DND-41 (cell line): ENCODE measurements around the gene STK36.
"Not testable (repeated sequence)": the region's sequence is repeated elsewhere in the genome, so short reads cannot be mapped to it uniquely, and the experiment has no call there.

Experiments used
- ATAC-seq: fragments of 200-7000 bp; cut with Tn5 transposase; 3 replicates; pipeline ENCODE4 v1.9.1; 2021; ENCODE audit warnings: low read depth; ENCODE audit not compliant: insufficient read depth
- DNase-seq: peaks from one replicate; pipeline ENCODE4 v3.0.0-alpha.2; 2020
- H2AFZ ChIP-seq: 2 replicates; pipeline ENCODE4 v1.6.0; 2012; ENCODE audit warnings: low read depth, low read length
- H3K27ac ChIP-seq: 2 replicates; pipeline ENCODE4 v1.5.1; 2012; ENCODE audit warnings: low read length, inconsistent platforms
- H3K27me3 ChIP-seq: fragments of 200-600 bp; sonication (generic); 2 replicates; pipeline ENCODE4 v1.6.0; 2012; ENCODE audit warnings: low read length, mild to moderate bottlenecking, inconsistent platforms; ENCODE audit not compliant: insufficient read depth, poor library complexity
- H3K36me3 ChIP-seq: 2 replicates; pipeline ENCODE4 v1.5.1; 2012; ENCODE audit warnings: low read length, inconsistent platforms; ENCODE audit not compliant: insufficient read depth
- H3K4me1 ChIP-seq: 2 replicates; pipeline ENCODE4 v1.5.1; 2012; ENCODE audit warnings: mild to moderate bottlenecking, low read length; ENCODE audit not compliant: insufficient read depth
- H3K4me2 ChIP-seq: 2 replicates; pipeline ENCODE4 v1.6.0; 2012; ENCODE audit warnings: mild to moderate bottlenecking, moderate library complexity, low read length, inconsistent platforms; ENCODE audit not compliant: insufficient read depth
- H3K4me3 ChIP-seq, 2 experiments: fragments of 200-600 bp in 1 of 2; shearing (Covaris generic) in 1 of 2; 2 replicates each; pipeline ENCODE4 v1.5.1; 2012 to 2016; ENCODE audit warnings: inconsistent platforms in 2 of 2, low read length in 2 of 2, mild to moderate bottlenecking in 2 of 2, low read depth in 1 of 2, moderate library complexity in 1 of 2
- H3K79me2 ChIP-seq: 2 replicates; pipeline ENCODE4 v1.6.0; 2012; ENCODE audit warnings: low read length, inconsistent platforms; ENCODE audit not compliant: insufficient read depth
- H3K9ac ChIP-seq: 2 replicates; pipeline ENCODE4 v1.6.0; 2012; ENCODE audit warnings: low read depth, mild to moderate bottlenecking, inconsistent platforms, low read length, moderate library complexity
- H3K9me3 ChIP-seq: 2 replicates; pipeline ENCODE4 v1.5.1; 2012; ENCODE audit warnings: low read length, moderate library complexity, mild to moderate bottlenecking, inconsistent platforms; ENCODE audit not compliant: insufficient read depth, severe bottlenecking
- H4K20me1 ChIP-seq: 2 replicates; pipeline ENCODE4 v1.6.0; 2012; ENCODE audit warnings: low read length; ENCODE audit not compliant: insufficient read depth
- CTCF ChIP-seq: IDR thresholded peaks from 2 replicates; pipeline ENCODE4 v1.5.1; 2012; ENCODE audit warnings: borderline replicate concordance, low read length, moderate library complexity, mild to moderate bottlenecking; ENCODE audit not compliant: poor library complexity, severe bottlenecking; ENCODE audit errors: extremely low read depth
- EZH2 ChIP-seq: IDR thresholded peaks from 3 replicates; pipeline ENCODE4 v1.6.1; 2012; ENCODE audit warnings: borderline replicate concordance, low read depth, mild to moderate bottlenecking, moderate library complexity, low read length, inconsistent platforms; ENCODE audit not compliant: severe bottlenecking

Gene STK36

DNA sequence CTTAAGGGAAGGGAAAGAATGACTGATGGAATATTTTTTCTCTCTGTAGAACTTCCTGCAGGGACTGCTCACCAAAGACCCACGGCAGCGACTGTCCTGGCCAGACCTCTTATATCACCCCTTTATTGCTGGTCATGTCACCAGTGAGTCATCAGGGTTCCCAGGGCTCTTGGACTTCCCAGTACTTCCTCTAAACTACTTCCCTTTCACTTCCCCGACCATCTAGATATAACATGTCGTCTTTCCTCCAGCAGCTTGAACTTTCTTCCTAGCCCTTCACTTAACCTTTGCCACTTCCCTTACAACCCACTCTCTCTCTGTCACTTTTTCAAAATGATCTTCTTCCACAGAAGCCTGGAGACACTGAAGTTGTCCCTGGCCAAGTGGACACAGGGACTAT is 7.2 kb downstream of the STK36 start:
- no peak overlapping the region for H3K4me2 ChIP-seq

DNA sequence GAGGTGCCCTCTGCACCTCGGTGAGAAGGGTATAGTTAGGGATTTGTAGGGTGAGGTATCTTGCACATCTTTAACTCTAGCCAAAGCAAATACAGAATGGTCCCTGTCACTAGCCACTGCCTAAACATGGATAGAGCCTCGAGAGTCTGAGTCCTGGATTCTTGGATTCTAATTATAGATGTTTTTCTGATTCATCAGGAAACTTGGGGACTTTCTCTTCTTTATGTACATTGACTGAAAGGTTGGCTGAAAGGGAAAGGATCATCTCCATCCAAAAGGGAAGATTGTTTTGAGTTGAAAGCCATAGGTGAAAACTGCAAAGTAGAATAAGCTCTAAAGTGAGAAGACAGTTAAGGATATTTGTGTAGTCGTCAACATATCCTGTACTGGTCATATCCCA is 8.2 kb downstream of the STK36 start:
- no peak for TF ChIP-seq CTCF
- no peak for TF ChIP-seq EZH2
- no peak for DNase-seq
- Histone ChIP-seq H3K36me3 (no peaks in the 10 kb centered on the region), H3K9ac (no peak overlapping the region), H3K27ac (no peak overlapping the region), H4K20me1 (no peaks in the 10 kb centered on the region), H3K4me2 (no peak overlapping the region), H3K27me3 (no peaks in the 10 kb centered on the region), H2AFZ (no peak overlapping the region), H3K4me1 (no peaks in the 10 kb centered on the region), H3K4me3 (no peak overlapping the region), H3K9me3 (no peaks in the 10 kb centered on the region), H3K79me2 (no peaks in the 10 kb centered on the region)
- ATAC-seq: no peak

More for the DNA sequence above, 7.2 kb downstream of the STK36 start:
- H3K36me3 ChIP-seq: no peaks in the 10 kb centered on the region
- no peak for ATAC-seq
- DNase-seq: no peak
- no peak overlapping the region for H3K4me3 ChIP-seq
- H3K9me3 ChIP-seq: no peaks in the 10 kb centered on the region
- no peaks in the 10 kb centered on the region for H3K79me2 ChIP-seq
- H3K9ac ChIP-seq: no peak overlapping the region
- no peaks in the 10 kb centered on the region for H3K4me1 ChIP-seq
- H3K27ac ChIP-seq: no peak overlapping the region
- H4K20me1 ChIP-seq: no peaks in the 10 kb centered on the region
- H2AFZ ChIP-seq: no peak overlapping the region
- TF ChIP-seq CTCF (no peak), EZH2 (no peak)
- H3K27me3 ChIP-seq: no peaks in the 10 kb centered on the region

DNA sequence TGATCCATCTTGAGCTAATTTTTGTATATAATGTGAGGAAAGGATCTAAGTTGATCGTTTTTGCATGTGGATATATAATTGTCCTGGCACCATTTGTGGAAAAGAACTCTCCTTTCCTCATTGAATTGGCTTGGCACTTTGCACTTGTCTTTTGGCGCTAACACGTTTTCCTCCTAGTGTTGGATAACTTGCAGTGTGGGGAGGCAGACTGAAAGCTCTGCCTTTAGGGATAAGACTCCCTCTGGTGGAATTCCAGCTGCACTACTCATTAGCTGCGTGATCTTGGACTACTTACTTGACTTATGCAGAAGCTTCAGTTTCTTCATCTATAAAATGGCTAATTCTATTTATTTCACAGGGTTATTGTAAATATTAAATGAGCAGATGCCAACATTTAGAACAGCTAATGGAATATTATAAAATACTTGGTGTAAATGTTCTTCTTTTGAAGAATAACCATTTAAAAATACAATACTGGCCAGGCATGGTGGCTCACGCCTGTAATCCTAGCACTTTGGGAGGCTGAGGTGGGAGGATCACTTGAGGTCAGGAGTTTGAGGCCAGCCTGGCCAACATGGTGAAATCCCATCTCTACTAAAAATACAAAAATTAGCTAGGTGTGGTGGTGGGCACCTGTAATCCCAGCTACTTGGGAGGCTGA is 15.6 kb downstream of the STK36 start:
- not testable (repeated sequence) for H3K9ac ChIP-seq, H3K4me2 ChIP-seq, H3K27ac ChIP-seq, H3K27me3 ChIP-seq, H2AFZ ChIP-seq, H4K20me1 ChIP-seq, H3K79me2 ChIP-seq, H3K9me3 ChIP-seq, H3K36me3 ChIP-seq, H3K4me3 ChIP-seq, H3K4me1 ChIP-seq
- DNase-seq: peak; percentile 62
- ATAC-seq: peak; percentile 100
- peak; percentile 80 for TF ChIP-seq CTCF

DNA sequence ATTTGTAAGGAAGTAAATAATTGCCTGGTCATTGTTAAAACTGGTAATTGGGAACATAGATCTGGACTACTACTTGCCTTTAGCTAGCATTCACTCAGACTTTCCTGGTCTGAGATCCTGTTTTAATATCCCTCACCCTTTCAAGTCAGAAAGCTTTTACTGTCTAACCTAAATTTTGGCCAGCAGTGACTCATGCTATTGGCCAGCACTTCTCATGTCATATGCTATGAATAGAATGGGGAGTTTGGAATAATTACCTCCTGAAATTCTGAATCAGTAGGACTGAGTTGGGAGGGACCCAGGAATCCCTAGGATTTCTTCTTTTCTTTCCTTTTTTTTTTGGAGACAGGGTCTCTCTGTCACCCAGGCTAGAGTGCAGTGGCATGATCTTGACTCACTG is 19.3 kb downstream of the STK36 start:
- no peak overlapping the region for H3K4me3 ChIP-seq
- DNase-seq: no peak
- H3K79me2 ChIP-seq: no peaks in the 10 kb centered on the region
- no peak overlapping the region for H2AFZ ChIP-seq
- no peaks in the 10 kb centered on the region for H3K27me3 ChIP-seq
- peaks cover 6% of the 10 kb centered on the region; the same call in 1 of the 2 replicates for H3K36me3 ChIP-seq
- no peak overlapping the region for H3K4me2 ChIP-seq
- TF ChIP-seq CTCF (no peak), EZH2 (no peak)
- H4K20me1 ChIP-seq: no peaks in the 10 kb centered on the region
- no peak for ATAC-seq
- H3K9me3 ChIP-seq: no peaks in the 10 kb centered on the region
- H3K9ac ChIP-seq: no peak overlapping the region
- H3K27ac ChIP-seq: no peak overlapping the region
- H3K4me1 ChIP-seq: no peaks in the 10 kb centered on the region
